ENCODE data around the gene LRRN3. TPM values are rescaled to one million over a fixed set of nuclear protein-coding genes. Genes with fewer than 3 reads are reported as not detected.

LRRN3 gene
- 1 to 10 TPM; 1.6 to 2.4 (median 1.6) TPM for total RNA-seq

GRCh38 chr7:111090846-111091245 is at the start of gene LRRN3:
TSS of gene LRRN3 (plus strand) at chr7:111091127. CDS start at chr7:111122773, 31,646 bp downstream.
- peak within 1 kb of the TSS; percentile 27 to 43 (median 42) for H3K4me3 ChIP-seq
- no peaks in the 10 kb centered on the region for H3K36me3 ChIP-seq
- no peaks in the 10 kb centered on the region for H3K4me1 ChIP-seq
- no peak within 1 kb of the TSS for H3K27ac ChIP-seq
- intact Hi-C loops (cut with DNase I; ENCODE audit: low total_unique reads): loop anchor here (5.0 kb wide), 1 partner anchor 204 kb away; no protein-coding TSS in a partner anchor
- H3K9me3 ChIP-seq: no peaks in the 10 kb centered on the region
- DNase-seq (ENCODE audit: low spot score in 2 of 2): no peak
- no peaks in the 10 kb centered on the region for H3K27me3 ChIP-seq
- TF ChIP-seq CTCF (IDR thresholded peaks at IDR 0.05) (no peak), POLR2A (IDR thresholded peaks at IDR 0.05) (no peak), POLR2AphosphoS5 (IDR thresholded peaks at IDR 0.05) (no peak)

- TF ChIP-seq POLR2A (IDR thresholded peaks at IDR 0.05) (no peak), CTCF (IDR thresholded peaks at IDR 0.05) (no peak), POLR2AphosphoS5 (IDR thresholded peaks at IDR 0.05) (no peak)
- H3K9me3 ChIP-seq: no peaks in the 10 kb centered on the region
- H3K4me1 ChIP-seq: no peaks in the 10 kb centered on the region
- no peak overlapping the region for H3K27ac ChIP-seq
- H3K4me3 ChIP-seq: no peak overlapping the region
- H3K27me3 ChIP-seq: no peaks in the 10 kb centered on the region
- no peak for DNase-seq (ENCODE audit: low spot score in 2 of 2)
- intact Hi-C loops (cut with DNase I; ENCODE audit: low total_unique reads): no loop called here
- no peaks in the 10 kb centered on the region for H3K36me3 ChIP-seq
These were observed 49.4 kb upstream of the LRRN3 start for GRCh38 chr7:111041577-111041976.

GRCh38 chr7:111042842-111043241 is 48.1 kb upstream of the LRRN3 start:
- H3K4me3 ChIP-seq: no peak overlapping the region
- no peak overlapping the region for H3K27ac ChIP-seq
- DNase-seq (ENCODE audit: low spot score in 2 of 2): no peak
- no peak for TF ChIP-seq CTCF (IDR thresholded peaks at IDR 0.05)
- TF ChIP-seq POLR2AphosphoS5 (IDR thresholded peaks at IDR 0.05): no peak
- H3K27me3 ChIP-seq: no peaks in the 10 kb centered on the region
- intact Hi-C loops (cut with DNase I; ENCODE audit: low total_unique reads): no loop called here
- H3K36me3 ChIP-seq: no peaks in the 10 kb centered on the region
- no peaks in the 10 kb centered on the region for H3K4me1 ChIP-seq
- no peaks in the 10 kb centered on the region for H3K9me3 ChIP-seq

- no peak for DNase-seq (ENCODE audit: low spot score in 2 of 2)
These were observed 47.4 kb upstream of the LRRN3 start for GRCh38 chr7:111043561-111043960.

GRCh38 chr7:111045449-111045848 is 45.5 kb upstream of the LRRN3 start:
- no peaks in the 10 kb centered on the region for H3K27me3 ChIP-seq
- no peak overlapping the region for H3K27ac ChIP-seq
- intact Hi-C loops (cut with DNase I; ENCODE audit: low total_unique reads): no loop called here
- TF ChIP-seq POLR2A (IDR thresholded peaks at IDR 0.05): no peak
- no peak for TF ChIP-seq POLR2AphosphoS5 (IDR thresholded peaks at IDR 0.05)
- TF ChIP-seq CTCF (IDR thresholded peaks at IDR 0.05): no peak
- H3K9me3 ChIP-seq: no peaks in the 10 kb centered on the region
- H3K4me3 ChIP-seq: no peak overlapping the region
- DNase-seq (ENCODE audit: low spot score in 2 of 2): no peak
- no peaks in the 10 kb centered on the region for H3K36me3 ChIP-seq
- no peaks in the 10 kb centered on the region for H3K4me1 ChIP-seq

More at GRCh38 chr7:111043561-111043960, 47.4 kb upstream of the LRRN3 start:
- Histone ChIP-seq H3K36me3 (no peaks in the 10 kb centered on the region), H3K27me3 (no peaks in the 10 kb centered on the region), H3K4me1 (no peaks in the 10 kb centered on the region), H3K27ac (no peak overlapping the region), H3K4me3 (no peak overlapping the region), H3K9me3 (no peaks in the 10 kb centered on the region)
- intact Hi-C loops (cut with DNase I; ENCODE audit: low total_unique reads): no loop called here
- TF ChIP-seq CTCF (IDR thresholded peaks at IDR 0.05) (no peak), POLR2AphosphoS5 (IDR thresholded peaks at IDR 0.05) (no peak), POLR2A (IDR thresholded peaks at IDR 0.05) (no peak)
